Measurements from ENCODE around the gene DEFB124. TPM values are rescaled to one million over a fixed set of nuclear protein-coding genes. Genes with fewer than 3 reads are reported as not detected.

Gene DEFB124, protein sequence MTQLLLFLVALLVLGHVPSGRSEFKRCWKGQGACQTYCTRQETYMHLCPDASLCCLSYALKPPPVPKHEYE
- total RNA-seq = not detected in 2 replicates

DNA sequence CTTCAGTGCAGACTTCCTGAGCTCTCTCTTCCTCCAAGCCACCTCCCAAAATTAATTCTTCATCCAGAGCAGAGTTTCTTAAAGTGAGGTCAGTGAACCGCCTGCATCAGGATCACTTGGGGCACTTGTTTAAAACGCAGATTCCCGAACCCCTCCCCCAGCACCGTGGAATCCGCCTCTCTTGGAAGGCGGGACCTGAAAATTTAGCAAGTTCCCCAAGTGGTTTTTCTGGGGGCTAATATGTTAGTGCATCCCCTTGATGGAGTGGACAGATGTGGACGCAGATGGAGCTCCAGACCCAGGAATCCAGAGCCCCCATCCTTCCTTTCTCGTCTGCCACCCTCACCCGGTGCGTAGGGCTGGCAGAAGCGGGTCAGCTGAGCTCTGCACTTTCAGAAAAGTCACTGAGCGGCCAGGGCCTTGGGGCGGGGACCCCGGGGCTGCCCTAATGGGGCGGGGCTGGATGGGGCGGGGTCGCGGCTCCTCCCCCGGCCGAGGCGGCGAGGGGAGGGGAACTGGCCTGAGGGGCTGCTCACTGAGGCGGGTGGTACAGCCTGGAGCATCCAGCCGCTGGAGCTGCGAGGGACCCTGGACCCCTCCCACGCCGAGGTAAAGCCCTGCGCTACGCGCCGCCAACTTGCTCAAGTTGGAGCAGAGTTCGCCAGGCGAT, at the start of gene DEFB124, which contains the start of gene REM1:
TSS of gene DEFB124 (minus strand) at position 370 of the 670 bp plus-strand sequence. CDS start 2,114 bp downstream, outside the sequence.
TSS of gene REM1 (plus strand) at position 531 of the 670 bp plus-strand sequence. CDS start 1,158 bp downstream, outside the sequence.

DNA sequence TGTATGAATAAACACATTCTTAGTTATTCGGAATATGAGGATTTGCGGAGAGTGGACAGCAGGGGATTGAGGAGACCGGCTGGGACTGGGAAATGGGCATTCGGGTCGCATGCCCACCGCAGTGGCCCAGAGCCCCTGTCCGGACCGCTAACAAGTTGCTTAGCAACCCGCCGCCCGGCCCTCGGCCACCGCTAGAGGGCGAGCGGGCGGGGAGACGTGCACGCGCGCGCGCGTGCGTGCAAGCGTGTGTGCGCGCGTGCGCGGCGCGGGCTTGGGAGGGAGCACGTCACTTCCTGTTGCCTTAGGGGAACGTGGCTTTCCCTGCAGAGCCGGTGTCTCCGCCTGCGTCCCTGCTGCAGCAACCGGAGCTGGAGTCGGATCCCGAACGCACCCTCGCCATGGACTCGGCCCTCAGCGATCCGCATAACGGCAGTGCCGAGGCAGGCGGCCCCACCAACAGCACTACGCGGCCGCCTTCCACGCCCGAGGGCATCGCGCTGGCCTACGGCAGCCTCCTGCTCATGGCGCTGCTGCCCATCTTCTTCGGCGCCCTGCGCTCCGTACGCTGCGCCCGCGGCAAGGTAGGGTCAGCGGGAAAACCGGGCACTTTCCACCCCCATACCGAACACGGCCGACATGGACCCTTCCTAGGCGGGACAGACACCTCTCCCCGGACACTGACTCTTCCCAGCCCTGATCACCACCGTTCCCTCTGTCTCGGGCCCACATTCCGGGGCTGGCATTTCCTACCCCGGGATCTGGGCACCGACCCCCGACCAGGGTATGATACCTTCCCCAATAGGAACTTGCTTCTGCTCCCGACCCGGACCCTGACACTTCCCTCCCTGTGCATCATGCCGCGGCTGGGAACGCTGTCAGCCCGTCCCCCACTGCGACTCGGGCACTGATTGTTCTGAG, 39.5 kb upstream of the DEFB124 start, which contains the start of gene HM13:
TSS of gene HM13 (plus strand) at position 289 of the 918 bp plus-strand sequence. CDS start at position 399, 110 bp downstream.

DNA sequence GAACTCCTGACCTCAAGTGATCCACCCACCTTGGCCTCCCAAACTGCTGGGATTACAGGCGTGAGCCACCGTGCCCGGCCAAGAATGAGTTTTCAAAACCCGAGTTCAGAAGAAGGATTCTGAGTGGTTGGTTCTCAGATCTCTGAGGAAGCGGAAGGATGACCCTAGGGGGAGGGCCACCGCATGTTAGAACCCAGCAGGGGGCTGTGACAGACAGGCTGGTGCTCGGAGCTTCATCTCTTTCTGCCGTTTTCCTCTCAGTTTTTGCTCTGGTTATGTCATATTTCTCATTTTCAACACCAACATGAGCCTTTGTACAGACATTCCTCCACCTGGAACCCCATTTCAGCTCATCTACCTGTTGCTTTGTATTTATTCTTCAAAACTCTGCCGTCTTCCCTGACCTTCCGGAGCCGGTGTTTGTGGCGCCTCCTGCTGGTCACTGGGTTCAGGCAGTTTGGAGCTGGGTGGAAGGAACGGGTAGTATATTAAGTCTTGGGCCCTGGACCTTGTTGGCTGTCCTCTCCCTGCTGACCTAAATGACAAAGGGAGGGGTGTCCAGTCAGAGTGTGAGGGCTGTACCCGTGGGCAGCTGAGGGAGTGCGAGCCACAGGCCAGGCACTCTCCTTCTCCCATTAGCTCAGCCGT, 34.8 kb downstream of the DEFB124 start, which contains the start of gene DEFB123:
TSS of gene DEFB123 (plus strand) at position 621 of the 648 bp plus-strand sequence. CDS start 67 bp downstream, outside the sequence.

Other genes starting within 250 kb of the DEFB124 start
- gene DEFB115, start 217.5 kb downstream of the DEFB124 start, total RNA-seq = not detected in 2 replicates
- not detected in 2 replicates for gene DEFB116, start 166.5 kb downstream of the DEFB124 start, total RNA-seq
- not detected in 2 replicates for gene DEFB118, start 106.5 kb downstream of the DEFB124 start, total RNA-seq
- gene DEFB119, start 84.5 kb downstream of the DEFB124 start, total RNA-seq = not detected in 2 replicates
- gene DEFB121, start 68.9 kb downstream of the DEFB124 start, total RNA-seq = not detected in 2 replicates
- gene DEFB123, start 34.5 kb downstream of the DEFB124 start, total RNA-seq = not detected in 2 replicates
- not detected in 2 replicates for gene REM1, start 161 bp upstream of the DEFB124 start, total RNA-seq
- gene HM13, start 39.3 kb upstream of the DEFB124 start, total RNA-seq = 42.4 and 47.7 TPM in 2 replicates
- gene ID1, start 130.2 kb upstream of the DEFB124 start, total RNA-seq = 66.0 and 150 TPM in 2 replicates
- gene COX4I2, start 162.8 kb upstream of the DEFB124 start, total RNA-seq = not detected in 2 replicates
- gene BCL2L1, start 247.7 kb upstream of the DEFB124 start, total RNA-seq = 44.2 and 62.3 TPM in 2 replicates

Data from epithelial cell of umbilical artery (primary cell).